Peyer's patch (tissue), 4 donors: ENCODE data around the gene EFHC2. TPM values are rescaled to one million over a fixed set of nuclear protein-coding genes. Genes with fewer than 3 reads are reported as not detected.

Experiments used
- DNase-seq, 3 donors: peaks; one replicate each; pipeline ENCODE4 v3.0.0-alpha.2; 2017 to 2019
- H3K27ac ChIP-seq, 4 donors: fragments of 200-600 bp; sonication (generic); one replicate each; pipeline ENCODE4 v1.5.1; 2016 to 2019
- H3K27me3 ChIP-seq, 2 donors: fragments of 200-600 bp; sonication (generic); one replicate each; pipeline ENCODE4 v1.5.1; 2019
- H3K36me3 ChIP-seq, 3 donors: fragments of 200-600 bp; sonication (generic); one replicate each; pipeline ENCODE4 v1.5.1; 2016 to 2019
- H3K4me1 ChIP-seq, 4 donors: fragments of 200-600 bp; sonication (generic); one replicate each; pipeline ENCODE4 v1.5.1; 2016 to 2019
- H3K4me3 ChIP-seq, 4 donors: fragments of 200-600 bp; sonication (generic); 1 replicate in 3 of 4; 2 replicates in 1 of 4; pipeline ENCODE4 v1.5.1; 2016 to 2019; ENCODE audit warnings: mild to moderate bottlenecking in 1 of 4
- H3K9me3 ChIP-seq, 4 donors: fragments of 200-600 bp; sonication (generic); one replicate each; pipeline ENCODE4 v1.5.1; 2016 to 2019; ENCODE audit warnings: mild to moderate bottlenecking in 1 of 4
- POLR2A ChIP-seq, 2 donors: fragments of 450-650 bp; IDR thresholded peaks; one replicate each; pipeline ENCODE4 v1.5.1; 2017; ENCODE audit warnings: antibody characterized with exemption in 2 of 2, mild to moderate bottlenecking in 2 of 2, moderate library complexity in 2 of 2
- total RNA-seq, 4 donors: library from RNA; depleted of rRNA; stranded (reverse); fragments of >200 nt; gene quantifications; one replicate each; pipeline ENCODE4 v1.1.0, GENCODE V29; 2016
- TF ChIP-seq, protein P1 (sequence below), 6 experiments: fragments of 450-650 bp in 4 of 6; fragments of 200-600 bp in 2 of 6; sonication (generic) in 1 of 6; IDR thresholded peaks; one replicate each; pipeline ENCODE4 v1.5.1; 2017 to 2019; ENCODE audit warnings: antibody characterized with exemption in 6 of 6, mild to moderate bottlenecking in 3 of 6, moderate library complexity in 1 of 6

EFHC2 gene
- total RNA-seq, 4 donors from 2014 or later = 1.3 to 3.7 (median 3.4) TPM; not detected in 1

DNA sequence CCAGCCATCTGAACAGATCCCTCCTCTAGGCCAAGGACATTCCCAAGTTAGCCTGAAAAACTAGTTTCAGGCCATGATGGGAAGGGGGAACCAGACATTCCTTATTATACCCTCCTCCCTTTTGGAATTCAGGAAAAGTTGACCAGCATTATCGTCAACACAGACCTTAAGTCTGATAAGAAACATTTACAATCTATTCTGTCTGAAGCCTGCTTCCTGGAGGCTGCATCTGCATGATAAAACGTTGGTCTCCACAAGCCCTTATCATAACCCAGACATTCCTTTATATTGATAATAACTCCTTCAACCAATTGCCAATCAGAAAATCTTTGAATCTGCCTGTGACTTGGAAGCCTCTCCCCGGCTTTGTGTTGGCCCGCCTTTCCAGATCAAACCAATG is 44.3 kb downstream of the EFHC2 start:
- no peaks in the 10 kb centered on the region for H3K4me1 ChIP-seq
- H3K4me3 ChIP-seq = no peak overlapping the region
- no peak for DNase-seq
- no peaks in the 10 kb centered on the region for H3K27me3 ChIP-seq
- no peak overlapping the region for H3K27ac ChIP-seq
- no peaks in the 10 kb centered on the region for H3K9me3 ChIP-seq
- no peak for TF ChIP-seq POLR2A (IDR thresholded peaks at IDR 0.05)
- TF ChIP-seq, protein P1, sequence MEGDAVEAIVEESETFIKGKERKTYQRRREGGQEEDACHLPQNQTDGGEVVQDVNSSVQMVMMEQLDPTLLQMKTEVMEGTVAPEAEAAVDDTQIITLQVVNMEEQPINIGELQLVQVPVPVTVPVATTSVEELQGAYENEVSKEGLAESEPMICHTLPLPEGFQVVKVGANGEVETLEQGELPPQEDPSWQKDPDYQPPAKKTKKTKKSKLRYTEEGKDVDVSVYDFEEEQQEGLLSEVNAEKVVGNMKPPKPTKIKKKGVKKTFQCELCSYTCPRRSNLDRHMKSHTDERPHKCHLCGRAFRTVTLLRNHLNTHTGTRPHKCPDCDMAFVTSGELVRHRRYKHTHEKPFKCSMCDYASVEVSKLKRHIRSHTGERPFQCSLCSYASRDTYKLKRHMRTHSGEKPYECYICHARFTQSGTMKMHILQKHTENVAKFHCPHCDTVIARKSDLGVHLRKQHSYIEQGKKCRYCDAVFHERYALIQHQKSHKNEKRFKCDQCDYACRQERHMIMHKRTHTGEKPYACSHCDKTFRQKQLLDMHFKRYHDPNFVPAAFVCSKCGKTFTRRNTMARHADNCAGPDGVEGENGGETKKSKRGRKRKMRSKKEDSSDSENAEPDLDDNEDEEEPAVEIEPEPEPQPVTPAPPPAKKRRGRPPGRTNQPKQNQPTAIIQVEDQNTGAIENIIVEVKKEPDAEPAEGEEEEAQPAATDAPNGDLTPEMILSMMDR (IDR thresholded peaks at IDR 0.05) = no peak
- no peaks in the 10 kb centered on the region for H3K36me3 ChIP-seq

DNA sequence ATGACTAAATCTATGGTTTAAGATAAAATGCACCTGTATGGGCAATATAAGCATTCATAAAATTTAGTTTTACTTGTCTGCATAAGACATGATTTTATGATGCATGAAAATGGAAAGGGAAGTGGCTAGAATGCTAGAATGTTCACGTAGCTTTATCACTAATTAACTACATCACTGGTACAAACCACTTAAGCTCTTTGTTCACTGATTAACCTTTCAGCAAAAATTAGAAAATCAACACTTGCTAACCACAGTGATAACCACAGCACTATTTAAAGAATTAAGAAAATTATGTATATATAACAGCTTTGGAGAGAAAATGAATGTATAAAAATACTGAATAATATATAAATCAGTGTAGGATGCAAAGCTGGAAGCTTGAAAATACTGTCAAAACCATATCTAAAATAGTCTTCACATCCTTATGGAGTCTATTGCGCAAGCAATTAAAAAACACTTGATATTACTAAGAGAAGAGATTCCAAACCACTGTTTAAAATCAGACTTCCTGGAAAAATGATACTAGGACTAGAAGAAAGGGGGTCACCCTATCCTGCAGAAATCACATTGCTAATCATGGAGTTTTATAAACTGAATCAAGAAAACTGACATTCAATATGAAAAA is 51.9 kb downstream of the EFHC2 start:
- no peak for DNase-seq

DNA sequence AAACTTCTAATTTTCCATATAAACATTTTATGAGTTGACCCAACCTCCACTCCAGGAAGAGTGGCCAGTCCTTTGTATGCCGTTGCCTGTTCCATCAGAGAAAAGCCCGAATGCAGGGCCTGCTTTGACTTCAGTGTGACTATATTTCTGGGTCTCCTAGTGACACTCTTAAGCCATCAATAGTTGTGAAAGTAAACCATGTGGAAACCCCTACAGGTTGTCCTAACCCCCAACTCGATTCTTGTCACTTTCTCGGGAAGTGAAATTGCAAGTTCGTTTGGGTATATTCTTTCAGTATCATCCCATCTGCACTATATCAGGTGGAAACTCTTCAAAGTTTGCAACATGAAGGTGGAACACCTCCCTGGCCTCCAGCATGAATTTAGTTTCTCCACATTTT is 52.8 kb downstream of the EFHC2 start:
- no peaks in the 10 kb centered on the region for H3K27me3 ChIP-seq
- H3K9me3 ChIP-seq = no peaks in the 10 kb centered on the region
- H3K36me3 ChIP-seq = no peaks in the 10 kb centered on the region
- no peak overlapping the region for H3K4me3 ChIP-seq
- H3K27ac ChIP-seq = no peak overlapping the region
- no peaks in the 10 kb centered on the region for H3K4me1 ChIP-seq
- no peak for DNase-seq
- TF ChIP-seq, protein P1 (IDR thresholded peaks at IDR 0.05) = no peak
- TF ChIP-seq POLR2A (IDR thresholded peaks at IDR 0.05) = no peak

More for the DNA sequence above, 51.9 kb downstream of the EFHC2 start:
- Histone ChIP-seq H3K4me1 (no peaks in the 10 kb centered on the region), H3K27ac (no peak overlapping the region), H3K36me3 (no peaks in the 10 kb centered on the region), H3K4me3 (no peak overlapping the region), H3K27me3 (no peaks in the 10 kb centered on the region), H3K9me3 (no peaks in the 10 kb centered on the region)
- TF ChIP-seq POLR2A (IDR thresholded peaks at IDR 0.05) = no peak
- TF ChIP-seq, protein P1 (IDR thresholded peaks at IDR 0.05) = no peak

DNA sequence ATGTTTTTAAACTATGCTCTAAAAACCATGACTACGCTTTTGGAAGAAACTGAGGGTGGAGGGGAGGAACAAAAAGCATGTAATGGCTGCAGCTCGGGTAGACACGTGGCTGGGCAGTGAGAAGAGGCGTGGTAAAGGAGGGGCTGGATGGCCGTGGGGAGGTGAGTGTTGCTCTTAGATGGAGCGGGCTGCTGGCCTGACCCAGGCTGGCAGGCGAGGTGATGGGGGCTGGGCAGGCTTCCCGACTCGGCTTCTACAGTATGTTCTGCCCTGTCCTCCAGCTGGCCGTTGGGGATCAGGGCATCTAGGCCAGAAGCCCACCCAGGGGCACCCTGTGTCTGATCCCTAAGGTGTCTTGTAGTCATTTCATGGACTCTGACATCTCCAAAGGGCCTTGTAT is 60.7 kb downstream of the EFHC2 start:
- Histone ChIP-seq H3K9me3 (no peaks in the 10 kb centered on the region), H3K36me3 (no peaks in the 10 kb centered on the region), H3K4me3 (no peak overlapping the region), H3K27ac (no peak overlapping the region), H3K27me3 (no peaks in the 10 kb centered on the region), H3K4me1 (no peaks in the 10 kb centered on the region)
- no peak for TF ChIP-seq POLR2A (IDR thresholded peaks at IDR 0.05)
- TF ChIP-seq, protein P1 (IDR thresholded peaks at IDR 0.05) = no peak
- DNase-seq = no peak

DNA sequence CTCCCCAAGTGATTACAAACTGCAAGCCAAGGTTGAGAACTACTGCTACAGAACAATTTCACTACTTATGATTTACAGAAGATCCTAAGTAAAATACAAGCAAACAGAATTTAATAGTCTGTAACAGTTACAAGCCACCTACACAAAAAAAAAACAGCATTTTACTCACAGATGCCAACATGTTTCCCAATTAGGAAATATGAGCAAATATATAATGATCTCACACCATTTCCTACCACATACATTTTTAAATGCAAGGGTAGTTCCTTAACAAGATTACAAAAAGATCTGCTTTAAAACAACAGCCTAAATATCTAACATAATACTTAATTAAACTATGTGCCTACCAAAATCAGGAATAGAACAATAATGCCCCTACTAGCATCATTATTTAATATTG is 63.4 kb downstream of the EFHC2 start:
- DNase-seq = no peak
- Histone ChIP-seq H3K4me1 (no peaks in the 10 kb centered on the region), H3K4me3 (no peak overlapping the region), H3K9me3 (no peaks in the 10 kb centered on the region), H3K36me3 (no peaks in the 10 kb centered on the region), H3K27me3 (no peaks in the 10 kb centered on the region), H3K27ac (no peak overlapping the region)
- no peak for TF ChIP-seq POLR2A (IDR thresholded peaks at IDR 0.05)
- TF ChIP-seq, protein P1 (IDR thresholded peaks at IDR 0.05) = no peak

DNA sequence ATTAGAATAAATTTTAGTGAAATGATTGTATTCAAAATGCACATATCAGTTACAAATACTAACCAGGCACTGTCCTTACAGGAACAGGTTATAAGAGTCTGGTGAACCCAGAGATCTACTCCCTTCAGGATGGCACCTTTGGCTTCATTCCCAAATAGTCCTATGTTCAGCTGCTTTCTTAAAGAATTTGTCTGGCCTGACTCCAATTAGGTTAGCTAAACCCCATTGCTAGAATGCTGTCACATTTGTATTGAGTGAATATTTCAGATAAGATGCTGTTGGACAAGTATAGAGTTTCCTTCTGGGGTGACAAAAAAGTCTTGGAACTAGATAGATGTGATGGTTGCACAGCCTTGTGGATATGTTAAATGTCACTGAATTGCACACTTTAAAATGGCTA is 69.4 kb downstream of the EFHC2 start:
- H3K4me1 ChIP-seq = no peaks in the 10 kb centered on the region
- no peak overlapping the region for H3K27ac ChIP-seq
- no peaks in the 10 kb centered on the region for H3K27me3 ChIP-seq
- no peaks in the 10 kb centered on the region for H3K9me3 ChIP-seq
- no peak for DNase-seq
- no peak overlapping the region for H3K4me3 ChIP-seq
- no peaks in the 10 kb centered on the region for H3K36me3 ChIP-seq
- TF ChIP-seq, protein P1 (IDR thresholded peaks at IDR 0.05) = no peak
- no peak for TF ChIP-seq POLR2A (IDR thresholded peaks at IDR 0.05)
